Measurements from ENCODE around the gene SH3RF3. TPM values are rescaled to one million over a fixed set of nuclear protein-coding genes. Genes with fewer than 3 reads are reported as not detected.

Gene SH3RF3
- total RNA-seq, 1 donor from 2014 or later = 7.4 TPM

DNA sequence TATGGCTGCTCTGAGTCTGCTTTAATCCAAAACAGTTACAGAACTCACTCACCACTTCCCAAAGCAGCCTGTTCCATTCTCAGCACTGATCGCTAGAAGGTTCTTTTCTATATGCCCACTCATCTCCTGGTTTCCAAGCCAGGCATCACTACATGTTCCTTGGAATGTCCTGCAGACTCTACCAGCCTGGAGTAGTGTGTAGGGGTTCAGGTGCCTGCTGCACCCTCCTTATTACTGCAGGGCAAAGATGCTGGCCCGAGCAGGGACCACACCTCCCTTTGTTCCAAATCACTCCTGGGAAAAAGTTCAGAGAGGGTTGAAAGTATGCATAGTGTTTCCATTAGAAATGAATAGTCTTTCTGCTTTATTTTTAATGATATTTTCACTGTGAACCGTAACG is 196.6 kb downstream of the SH3RF3 start:
- Histone ChIP-seq H3K27ac (peak overlapping the region; percentile 53), H3K27me3 (no peaks in the 10 kb centered on the region), H3K9me3 (no peaks in the 10 kb centered on the region), H3K36me3 (no peaks in the 10 kb centered on the region), H3K4me3 (no peak overlapping the region), H3K4me1 (peaks cover 50% of the 10 kb centered on the region)
- DNase-seq = no peak
- no peak for ATAC-seq
- TF ChIP-seq, protein P1, sequence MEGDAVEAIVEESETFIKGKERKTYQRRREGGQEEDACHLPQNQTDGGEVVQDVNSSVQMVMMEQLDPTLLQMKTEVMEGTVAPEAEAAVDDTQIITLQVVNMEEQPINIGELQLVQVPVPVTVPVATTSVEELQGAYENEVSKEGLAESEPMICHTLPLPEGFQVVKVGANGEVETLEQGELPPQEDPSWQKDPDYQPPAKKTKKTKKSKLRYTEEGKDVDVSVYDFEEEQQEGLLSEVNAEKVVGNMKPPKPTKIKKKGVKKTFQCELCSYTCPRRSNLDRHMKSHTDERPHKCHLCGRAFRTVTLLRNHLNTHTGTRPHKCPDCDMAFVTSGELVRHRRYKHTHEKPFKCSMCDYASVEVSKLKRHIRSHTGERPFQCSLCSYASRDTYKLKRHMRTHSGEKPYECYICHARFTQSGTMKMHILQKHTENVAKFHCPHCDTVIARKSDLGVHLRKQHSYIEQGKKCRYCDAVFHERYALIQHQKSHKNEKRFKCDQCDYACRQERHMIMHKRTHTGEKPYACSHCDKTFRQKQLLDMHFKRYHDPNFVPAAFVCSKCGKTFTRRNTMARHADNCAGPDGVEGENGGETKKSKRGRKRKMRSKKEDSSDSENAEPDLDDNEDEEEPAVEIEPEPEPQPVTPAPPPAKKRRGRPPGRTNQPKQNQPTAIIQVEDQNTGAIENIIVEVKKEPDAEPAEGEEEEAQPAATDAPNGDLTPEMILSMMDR (IDR thresholded peaks at IDR 0.05) = no peak
- intact Hi-C loops (cut with DNase I) = no loop called here

DNA sequence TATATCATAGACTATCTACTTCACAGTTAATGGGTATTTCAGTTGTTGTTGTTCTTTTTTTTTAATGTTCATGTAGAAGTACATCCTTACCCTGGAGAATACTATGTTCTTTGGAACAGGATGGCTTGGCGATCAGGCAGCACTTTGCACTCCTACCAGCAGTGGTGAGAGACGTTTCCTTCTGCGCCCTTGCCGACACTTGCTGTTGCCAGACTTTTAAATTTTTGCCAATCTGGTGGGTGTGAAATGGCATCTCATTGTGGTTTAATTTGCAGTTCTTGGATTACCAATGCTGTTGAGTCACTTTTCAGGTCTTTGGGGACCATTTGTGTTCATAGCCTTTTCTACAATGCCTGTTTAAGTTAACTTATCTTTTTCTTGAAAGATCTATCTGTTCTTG is 197.3 kb downstream of the SH3RF3 start:
- no peaks in the 10 kb centered on the region for H3K9me3 ChIP-seq
- intact Hi-C loops (cut with DNase I) = no loop called here
- no peaks in the 10 kb centered on the region for H3K27me3 ChIP-seq
- H3K36me3 ChIP-seq = no peaks in the 10 kb centered on the region
- H3K4me1 ChIP-seq = peaks cover 48% of the 10 kb centered on the region
- H3K4me3 ChIP-seq = no peak overlapping the region
- ATAC-seq (no peak), DNase-seq (no peak)
- TF ChIP-seq, protein P1 (IDR thresholded peaks at IDR 0.05) = no peak
- H3K27ac ChIP-seq = no peak overlapping the region

DNA sequence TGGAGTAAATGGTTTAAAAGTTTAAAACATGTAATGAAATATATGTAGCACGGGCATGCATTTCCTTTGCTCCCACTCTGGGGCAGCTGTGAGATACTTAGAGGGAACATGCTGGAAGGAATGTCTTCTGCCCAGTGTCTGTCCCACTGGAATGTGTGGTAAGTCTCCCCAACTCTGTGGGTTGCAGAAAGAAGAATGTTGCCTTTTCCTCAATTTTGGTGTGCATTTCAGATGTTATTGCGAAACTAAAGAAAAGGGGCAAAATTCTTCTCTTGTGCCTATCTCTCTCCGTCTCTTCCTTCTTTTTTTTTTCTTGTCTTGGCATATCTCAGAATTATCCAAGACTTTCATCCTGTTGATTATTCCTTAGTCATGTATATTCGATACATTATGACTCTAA is 201.1 kb downstream of the SH3RF3 start:
- no peak for DNase-seq
- Histone ChIP-seq H3K9me3 (no peaks in the 10 kb centered on the region), H3K4me3 (no peak overlapping the region), H3K27ac (no peak overlapping the region), H3K36me3 (no peaks in the 10 kb centered on the region), H3K27me3 (no peaks in the 10 kb centered on the region), H3K4me1 (peaks cover 50% of the 10 kb centered on the region)
- TF ChIP-seq, protein P1 (IDR thresholded peaks at IDR 0.05) = no peak
- intact Hi-C loops (cut with DNase I) = no loop called here
- ATAC-seq = no peak

DNA sequence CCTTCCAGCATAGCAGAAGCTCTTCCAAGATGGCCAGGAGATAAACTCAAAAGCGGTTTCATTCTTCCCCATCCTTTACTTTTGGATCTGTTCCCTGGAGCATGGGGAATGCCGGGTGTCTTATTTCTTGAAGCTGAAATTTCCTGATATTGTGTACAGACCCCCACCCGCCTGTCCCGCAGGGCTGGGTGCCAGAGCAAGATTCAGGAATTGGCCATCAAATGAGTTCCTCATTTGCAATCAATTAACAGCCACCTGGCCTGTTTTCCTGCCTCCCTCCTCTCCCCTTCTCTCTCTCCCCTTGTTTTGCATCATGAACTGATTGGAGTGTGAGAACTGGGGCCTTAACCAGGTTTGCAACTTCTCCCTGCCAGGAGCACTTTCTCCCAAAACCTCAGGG is 202.1 kb downstream of the SH3RF3 start:
- H3K4me1 ChIP-seq = peaks cover 44% of the 10 kb centered on the region
- DNase-seq = no peak
- ATAC-seq = no peak
- TF ChIP-seq, protein P1 (IDR thresholded peaks at IDR 0.05) = no peak
- no peak overlapping the region for H3K4me3 ChIP-seq
- intact Hi-C loops (cut with DNase I) = no loop called here
- H3K27me3 ChIP-seq = no peaks in the 10 kb centered on the region
- H3K9me3 ChIP-seq = no peaks in the 10 kb centered on the region
- H3K36me3 ChIP-seq = no peaks in the 10 kb centered on the region
- no peak overlapping the region for H3K27ac ChIP-seq

DNA sequence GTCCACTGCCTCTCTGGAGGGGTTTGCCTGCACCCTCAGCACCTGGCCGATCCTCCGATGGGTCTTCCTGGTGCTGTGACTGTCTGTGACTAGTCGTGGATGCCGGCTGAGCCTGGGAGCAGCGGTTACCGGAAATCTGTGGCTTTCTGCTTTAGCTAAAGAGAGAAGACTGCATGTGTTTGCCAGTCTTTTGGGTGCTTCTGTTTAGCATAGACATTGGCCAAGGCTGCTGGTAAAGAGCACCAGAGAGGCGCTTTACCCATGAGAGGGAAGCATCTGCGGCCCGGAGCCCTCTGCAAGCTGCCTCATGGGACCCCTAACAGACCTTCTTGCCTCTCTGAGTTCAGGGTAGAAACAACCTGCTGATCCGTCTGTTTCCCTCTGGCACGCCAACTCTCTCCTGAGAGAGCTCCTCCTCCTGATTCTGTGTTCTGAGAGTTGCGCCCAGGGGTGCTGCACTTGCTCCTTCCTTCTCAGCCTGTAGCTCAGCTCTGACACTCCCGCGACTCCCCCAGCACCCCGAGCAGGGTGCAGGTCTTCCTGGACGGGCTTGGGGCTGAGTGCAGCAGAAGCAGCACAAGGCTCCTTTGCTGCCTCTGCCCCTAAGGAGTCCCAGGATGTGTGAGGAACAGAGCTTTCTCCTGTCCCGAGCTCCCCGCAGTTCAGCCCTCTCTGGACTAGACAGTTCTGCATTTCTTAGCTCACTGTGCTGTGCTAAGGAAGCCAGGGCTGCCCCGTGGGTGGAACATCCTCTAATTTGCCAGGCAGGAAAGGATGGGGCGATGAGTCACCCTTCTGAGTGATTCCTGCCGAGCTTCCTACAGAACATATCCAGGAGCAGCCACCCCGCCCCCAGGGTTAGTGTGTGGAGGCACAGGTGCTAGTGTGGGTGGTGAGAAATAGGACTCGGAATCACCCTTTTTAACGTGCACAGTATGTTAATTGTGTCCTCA is 203.2 kb downstream of the SH3RF3 start:
- H3K36me3 ChIP-seq = no peaks in the 10 kb centered on the region
- H3K4me1 ChIP-seq = peaks cover 37% of the 10 kb centered on the region
- TF ChIP-seq, protein P1 (IDR thresholded peaks at IDR 0.05) = no peak
- H3K27me3 ChIP-seq = no peaks in the 10 kb centered on the region
- ATAC-seq (peak; percentile 95), DNase-seq (peak; percentile 85)
- peak overlapping the region; percentile 81 for H3K27ac ChIP-seq
- H3K9me3 ChIP-seq = no peaks in the 10 kb centered on the region
- intact Hi-C loops (cut with DNase I) = no loop called here
- H3K4me3 ChIP-seq = peak overlapping the region; percentile 28
